Measurements from ENCODE around the gene ITGB1. TPM values are rescaled to one million over a fixed set of nuclear protein-coding genes. Genes with fewer than 3 reads are reported as not detected.

Gene ITGB1
- total and polyA plus RNA-seq, 2 experiments from 2014 or later, result 317 to 439 TPM

GRCh38 chr10:32906595-32906994, 51.4 kb downstream of the ITGB1 start:
- no peaks in the 10 kb centered on the region for H3K4me1 Mint-ChIP-seq
- no peaks in the 10 kb centered on the region for H3K27me3 ChIP-seq (ENCODE audit: insufficient read depth)
- no peak for DNase-seq (ENCODE audit: low spot score)
- H3K4me1 ChIP-seq (ENCODE audit: insufficient read depth), result 0 out of 2 replicates have a peak, but pooled peaks cover 4% of the 10 kb centered on the region
- H3K27me3 Mint-ChIP-seq (ENCODE audit: insufficient read depth, low read depth, poor library complexity), result no peaks in the 10 kb centered on the region
- H3K4me3 ChIP-seq, result no peak overlapping the region
- no peaks in the 10 kb centered on the region for H3K9me2 ChIP-seq (ENCODE audit: insufficient read depth)
- no peak overlapping the region for H3K27ac ChIP-seq (ENCODE audit: low read depth)
- H3K9me3 Mint-ChIP-seq, result no peaks in the 10 kb centered on the region
- no peak overlapping the region for H3K4me3 Mint-ChIP-seq
- no peak for ATAC-seq
- no peaks in the 10 kb centered on the region; the same call in 1 of the 2 replicates for H4K20me1 ChIP-seq (replicated peaks; ENCODE audit: insufficient read depth)
- H3K4me2 ChIP-seq, result no peak overlapping the region
- TF ChIP-seq ZNF331 (CRISPR knock-in tag; IDR thresholded peaks at IDR 0.05; ENCODE audit: low read depth) (no peak), POLR2AphosphoS5 (IDR thresholded peaks at IDR 0.05; ENCODE audit: low read depth) (no peak), STAT1 (IDR thresholded peaks at IDR 0.05; ENCODE audit: unreplicated experiment) (no peak), ZNF114 (CRISPR knock-in tag; IDR thresholded peaks at IDR 0.05) (no peak), CREB1 (CRISPR knock-in tag; IDR thresholded peaks at IDR 0.05; ENCODE audit: low read depth) (no peak), JUNB (IDR thresholded peaks at IDR 0.05; ENCODE audit: unreplicated experiment) (no peak), NANOG (IDR thresholded peaks at IDR 0.05; ENCODE audit: borderline replicate concordance) (no peak)
- TF ChIP-seq, protein P1, sequence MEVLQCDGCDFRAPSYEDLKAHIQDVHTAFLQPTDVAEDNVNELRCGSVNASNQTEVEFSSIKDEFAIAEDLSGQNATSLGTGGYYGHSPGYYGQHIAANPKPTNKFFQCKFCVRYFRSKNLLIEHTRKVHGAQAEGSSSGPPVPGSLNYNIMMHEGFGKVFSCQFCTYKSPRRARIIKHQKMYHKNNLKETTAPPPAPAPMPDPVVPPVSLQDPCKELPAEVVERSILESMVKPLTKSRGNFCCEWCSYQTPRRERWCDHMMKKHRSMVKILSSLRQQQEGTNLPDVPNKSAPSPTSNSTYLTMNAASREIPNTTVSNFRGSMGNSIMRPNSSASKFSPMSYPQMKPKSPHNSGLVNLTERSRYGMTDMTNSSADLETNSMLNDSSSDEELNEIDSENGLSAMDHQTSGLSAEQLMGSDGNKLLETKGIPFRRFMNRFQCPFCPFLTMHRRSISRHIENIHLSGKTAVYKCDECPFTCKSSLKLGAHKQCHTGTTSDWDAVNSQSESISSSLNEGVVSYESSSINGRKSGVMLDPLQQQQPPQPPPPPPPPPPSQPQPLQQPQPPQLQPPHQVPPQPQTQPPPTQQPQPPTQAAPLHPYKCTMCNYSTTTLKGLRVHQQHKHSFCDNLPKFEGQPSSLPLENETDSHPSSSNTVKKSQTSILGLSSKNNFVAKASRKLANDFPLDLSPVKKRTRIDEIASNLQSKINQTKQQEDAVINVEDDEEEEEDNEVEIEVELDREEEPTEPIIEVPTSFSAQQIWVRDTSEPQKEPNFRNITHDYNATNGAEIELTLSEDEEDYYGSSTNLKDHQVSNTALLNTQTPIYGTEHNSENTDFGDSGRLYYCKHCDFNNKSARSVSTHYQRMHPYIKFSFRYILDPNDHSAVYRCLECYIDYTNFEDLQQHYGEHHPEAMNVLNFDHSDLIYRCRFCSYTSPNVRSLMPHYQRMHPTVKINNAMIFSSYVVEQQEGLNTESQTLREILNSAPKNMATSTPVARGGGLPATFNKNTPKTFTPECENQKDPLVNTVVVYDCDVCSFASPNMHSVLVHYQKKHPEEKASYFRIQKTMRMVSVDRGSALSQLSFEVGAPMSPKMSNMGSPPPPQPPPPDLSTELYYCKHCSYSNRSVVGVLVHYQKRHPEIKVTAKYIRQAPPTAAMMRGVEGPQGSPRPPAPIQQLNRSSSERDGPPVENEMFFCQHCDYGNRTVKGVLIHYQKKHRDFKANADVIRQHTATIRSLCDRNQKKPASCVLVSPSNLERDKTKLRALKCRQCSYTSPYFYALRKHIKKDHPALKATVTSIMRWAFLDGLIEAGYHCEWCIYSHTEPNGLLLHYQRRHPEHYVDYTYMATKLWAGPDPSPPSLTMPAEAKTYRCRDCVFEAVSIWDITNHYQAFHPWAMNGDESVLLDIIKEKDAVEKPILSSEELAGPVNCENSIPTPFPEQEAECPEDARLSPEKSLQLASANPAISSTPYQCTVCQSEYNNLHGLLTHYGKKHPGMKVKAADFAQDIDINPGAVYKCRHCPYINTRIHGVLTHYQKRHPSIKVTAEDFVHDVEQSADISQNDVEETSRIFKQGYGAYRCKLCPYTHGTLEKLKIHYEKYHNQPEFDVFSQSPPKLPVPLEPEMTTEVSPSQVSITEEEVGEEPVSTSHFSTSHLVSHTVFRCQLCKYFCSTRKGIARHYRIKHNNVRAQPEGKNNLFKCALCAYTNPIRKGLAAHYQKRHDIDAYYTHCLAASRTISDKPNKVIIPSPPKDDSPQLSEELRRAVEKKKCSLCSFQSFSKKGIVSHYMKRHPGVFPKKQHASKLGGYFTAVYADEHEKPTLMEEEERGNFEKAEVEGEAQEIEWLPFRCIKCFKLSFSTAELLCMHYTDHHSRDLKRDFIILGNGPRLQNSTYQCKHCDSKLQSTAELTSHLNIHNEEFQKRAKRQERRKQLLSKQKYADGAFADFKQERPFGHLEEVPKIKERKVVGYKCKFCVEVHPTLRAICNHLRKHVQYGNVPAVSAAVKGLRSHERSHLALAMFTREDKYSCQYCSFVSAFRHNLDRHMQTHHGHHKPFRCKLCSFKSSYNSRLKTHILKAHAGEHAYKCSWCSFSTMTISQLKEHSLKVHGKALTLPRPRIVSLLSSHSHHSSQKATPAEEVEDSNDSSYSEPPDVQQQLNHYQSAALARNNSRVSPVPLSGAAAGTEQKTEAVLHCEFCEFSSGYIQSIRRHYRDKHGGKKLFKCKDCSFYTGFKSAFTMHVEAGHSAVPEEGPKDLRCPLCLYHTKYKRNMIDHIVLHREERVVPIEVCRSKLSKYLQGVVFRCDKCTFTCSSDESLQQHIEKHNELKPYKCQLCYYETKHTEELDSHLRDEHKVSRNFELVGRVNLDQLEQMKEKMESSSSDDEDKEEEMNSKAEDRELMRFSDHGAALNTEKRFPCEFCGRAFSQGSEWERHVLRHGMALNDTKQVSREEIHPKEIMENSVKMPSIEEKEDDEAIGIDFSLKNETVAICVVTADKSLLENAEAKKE (CRISPR knock-in tag; IDR thresholded peaks at IDR 0.05), result no peak
- TF ChIP-seq, protein P2, sequence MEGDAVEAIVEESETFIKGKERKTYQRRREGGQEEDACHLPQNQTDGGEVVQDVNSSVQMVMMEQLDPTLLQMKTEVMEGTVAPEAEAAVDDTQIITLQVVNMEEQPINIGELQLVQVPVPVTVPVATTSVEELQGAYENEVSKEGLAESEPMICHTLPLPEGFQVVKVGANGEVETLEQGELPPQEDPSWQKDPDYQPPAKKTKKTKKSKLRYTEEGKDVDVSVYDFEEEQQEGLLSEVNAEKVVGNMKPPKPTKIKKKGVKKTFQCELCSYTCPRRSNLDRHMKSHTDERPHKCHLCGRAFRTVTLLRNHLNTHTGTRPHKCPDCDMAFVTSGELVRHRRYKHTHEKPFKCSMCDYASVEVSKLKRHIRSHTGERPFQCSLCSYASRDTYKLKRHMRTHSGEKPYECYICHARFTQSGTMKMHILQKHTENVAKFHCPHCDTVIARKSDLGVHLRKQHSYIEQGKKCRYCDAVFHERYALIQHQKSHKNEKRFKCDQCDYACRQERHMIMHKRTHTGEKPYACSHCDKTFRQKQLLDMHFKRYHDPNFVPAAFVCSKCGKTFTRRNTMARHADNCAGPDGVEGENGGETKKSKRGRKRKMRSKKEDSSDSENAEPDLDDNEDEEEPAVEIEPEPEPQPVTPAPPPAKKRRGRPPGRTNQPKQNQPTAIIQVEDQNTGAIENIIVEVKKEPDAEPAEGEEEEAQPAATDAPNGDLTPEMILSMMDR (conservative IDR thresholded peaks at IDR 0.05; ENCODE audit: low read depth in 2 of 2), result no peak
- TF ChIP-seq, protein P3, sequence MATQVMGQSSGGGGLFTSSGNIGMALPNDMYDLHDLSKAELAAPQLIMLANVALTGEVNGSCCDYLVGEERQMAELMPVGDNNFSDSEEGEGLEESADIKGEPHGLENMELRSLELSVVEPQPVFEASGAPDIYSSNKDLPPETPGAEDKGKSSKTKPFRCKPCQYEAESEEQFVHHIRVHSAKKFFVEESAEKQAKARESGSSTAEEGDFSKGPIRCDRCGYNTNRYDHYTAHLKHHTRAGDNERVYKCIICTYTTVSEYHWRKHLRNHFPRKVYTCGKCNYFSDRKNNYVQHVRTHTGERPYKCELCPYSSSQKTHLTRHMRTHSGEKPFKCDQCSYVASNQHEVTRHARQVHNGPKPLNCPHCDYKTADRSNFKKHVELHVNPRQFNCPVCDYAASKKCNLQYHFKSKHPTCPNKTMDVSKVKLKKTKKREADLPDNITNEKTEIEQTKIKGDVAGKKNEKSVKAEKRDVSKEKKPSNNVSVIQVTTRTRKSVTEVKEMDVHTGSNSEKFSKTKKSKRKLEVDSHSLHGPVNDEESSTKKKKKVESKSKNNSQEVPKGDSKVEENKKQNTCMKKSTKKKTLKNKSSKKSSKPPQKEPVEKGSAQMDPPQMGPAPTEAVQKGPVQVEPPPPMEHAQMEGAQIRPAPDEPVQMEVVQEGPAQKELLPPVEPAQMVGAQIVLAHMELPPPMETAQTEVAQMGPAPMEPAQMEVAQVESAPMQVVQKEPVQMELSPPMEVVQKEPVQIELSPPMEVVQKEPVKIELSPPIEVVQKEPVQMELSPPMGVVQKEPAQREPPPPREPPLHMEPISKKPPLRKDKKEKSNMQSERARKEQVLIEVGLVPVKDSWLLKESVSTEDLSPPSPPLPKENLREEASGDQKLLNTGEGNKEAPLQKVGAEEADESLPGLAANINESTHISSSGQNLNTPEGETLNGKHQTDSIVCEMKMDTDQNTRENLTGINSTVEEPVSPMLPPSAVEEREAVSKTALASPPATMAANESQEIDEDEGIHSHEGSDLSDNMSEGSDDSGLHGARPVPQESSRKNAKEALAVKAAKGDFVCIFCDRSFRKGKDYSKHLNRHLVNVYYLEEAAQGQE (IDR thresholded peaks at IDR 0.05; ENCODE audit: unreplicated experiment), result no peak
- H2AFZ ChIP-seq, result no peak overlapping the region
- peaks cover 49% of the 10 kb centered on the region for H3K36me3 ChIP-seq (ENCODE audit: insufficient read depth)
- 0 out of 2 replicates have a peak, but pooled peaks cover 3% of the 10 kb centered on the region for H3F3A ChIP-seq (replicated peaks; ENCODE audit: low read depth)
- no peak overlapping the region; the same call in 1 of the 2 replicates for H3K27ac Mint-ChIP-seq
- no peaks in the 10 kb centered on the region; the same call in none of the 2 replicates for H3K79me2 ChIP-seq (replicated peaks; ENCODE audit: insufficient read depth)
- H3K36me3 Mint-ChIP-seq (ENCODE audit: low read depth), result peaks cover 69% of the 10 kb centered on the region
